Dermis blood vessel endothelial cell (primary cell): ENCODE measurements around the gene C9orf50. TPM values are rescaled to one million over a fixed set of nuclear protein-coding genes. Genes with fewer than 3 reads are reported as not detected.

ENCODE experiments used
- DNase-seq: peaks from one replicate; pipeline ENCODE4 v3.0.0; 2010
- total RNA-seq: library from RNA; depleted of rRNA; stranded (reverse); fragments of >200 nt; gene quantifications from 2 replicates; pipeline ENCODE4 v1.2.3, GENCODE V29; 2014

The C9orf50 gene
- total RNA-seq, 1 donor from 2014 or later = not detected

GRCh38 chr9:129629251-129629820 lies 8.4 kb upstream of the C9orf50 start:
- DNase-seq = no peak

- DNase-seq = no peak
These were observed 7.8 kb upstream of the C9orf50 start for GRCh38 chr9:129628709-129629108.

GRCh38 chr9:129627556-129628440 lies 6.9 kb upstream of the C9orf50 start:
- DNase-seq = no peak

GRCh38 chr9:129626625-129627284 lies 5.9 kb upstream of the C9orf50 start:
- DNase-seq = peak; percentile 42

GRCh38 chr9:129626079-129626624 lies 5.3 kb upstream of the C9orf50 start, which contains the start of gene NTMT1:
Gene NTMT1, plus strand, starts transcription at chr9:129626163. Its CDS starts 6,541 bp downstream, at chr9:129632704.
- peak; percentile 89 for DNase-seq

- DNase-seq = peak; percentile 44
These were observed 4.0 kb upstream of the C9orf50 start for GRCh38 chr9:129624947-129625346.

GRCh38 chr9:129624168-129624759 lies 3.4 kb upstream of the C9orf50 start:
- DNase-seq = peak; percentile 73

- no peak for DNase-seq
These were observed 2.4 kb upstream of the C9orf50 start for GRCh38 chr9:129623331-129623730.

- DNase-seq = peak; percentile 25
These were observed 873 bp downstream of the C9orf50 start for GRCh38 chr9:129619787-129620668.

GRCh38 chr9:129617167-129617566 lies 3.7 kb downstream of the C9orf50 start:
- DNase-seq = peak; percentile 61

GRCh38 chr9:129615407-129616285 lies 5.3 kb downstream of the C9orf50 start:
- no peak for DNase-seq

GRCh38 chr9:129614932-129615331 lies 6.0 kb downstream of the C9orf50 start:
- no peak for DNase-seq

GRCh38 chr9:129613520-129614175 lies 7.3 kb downstream of the C9orf50 start:
- DNase-seq = no peak

GRCh38 chr9:129612815-129613519 lies 7.9 kb downstream of the C9orf50 start:
- no peak for DNase-seq

GRCh38 chr9:129612123-129612522 lies 8.8 kb downstream of the C9orf50 start:
- DNase-seq = no peak

- no peak for DNase-seq
These were observed 9.5 kb downstream of the C9orf50 start for GRCh38 chr9:129611307-129611800.

GRCh38 chr9:129610473-129611306 lies 10.2 kb downstream of the C9orf50 start:
- DNase-seq = peak; percentile 79

- DNase-seq = no peak
These were observed 10.8 kb downstream of the C9orf50 start for GRCh38 chr9:129610213-129610472.
